H1 (cell line): ENCODE measurements around the gene PLCB4. TPM values are rescaled to one million over a fixed set of nuclear protein-coding genes. Genes with fewer than 3 reads are reported as not detected.

ENCODE experiments used
- CTCF ChIA-PET: fragments of 300-600 bp; sonication (Branson Sonifier 250); formaldehyde crosslinking; loops from one replicate; lab custom pipeline; 2021; ENCODE audit not compliant: partially characterized antibody; lab: Charles Lee
- POLR2A ChIA-PET: fragments of 300-600 bp; sonication (Branson Sonifier 250); formaldehyde crosslinking; loops from one replicate; lab custom pipeline; 2021; ENCODE audit warnings: inconsistent platforms; ENCODE audit not compliant: partially characterized antibody; lab: Charles Lee
- DNase-seq, 2 experiments: peaks; one replicate each; pipeline versions ENCODE4 v3.0.0 to v3.0.0-alpha.2; 2010 to 2022; ENCODE audit warnings: low spot score in 2 of 2, low read depth in 1 of 2, mixed read lengths in 1 of 2
- FAIRE-seq: peaks from 2 replicates; lab custom pipeline; 2011; peaks lifted over from hg19 to GRCh38; lab: Jason Lieb, UNC
- H2AFZ ChIP-seq: 2 replicates; pipeline ENCODE4 v1.8.1; 2012; ENCODE audit warnings: low read length, inconsistent platforms
- H2AK5ac ChIP-seq: 2 replicates; pipeline ENCODE4 v1.6.1; 2013; ENCODE audit warnings: low read depth, low read length
- H2BK120ac ChIP-seq: replicated peaks from 2 replicates; pipeline ENCODE3; 2013; ENCODE audit warnings: low read depth, low read length, inconsistent platforms
- H2BK12ac ChIP-seq: 2 replicates; pipeline ENCODE4 v1.6.1; 2013; ENCODE audit warnings: low read depth, low read length
- H2BK15ac ChIP-seq: 2 replicates; pipeline ENCODE4 v1.6.1; 2013; ENCODE audit warnings: low read length
- H2BK20ac ChIP-seq: 2 replicates; pipeline ENCODE4 v1.6.1; 2013; ENCODE audit warnings: low read length
- H2BK5ac ChIP-seq: 2 replicates; pipeline ENCODE4 v1.6.1; 2013; ENCODE audit warnings: low read depth, low read length
- H3K14ac ChIP-seq: 2 replicates; pipeline ENCODE4 v1.6.1; 2013; ENCODE audit warnings: inconsistent platforms; ENCODE audit not compliant: insufficient read length
- H3K18ac ChIP-seq: 2 replicates; pipeline ENCODE4 v1.6.1; 2013; ENCODE audit warnings: low read length; ENCODE audit errors: extremely low read depth
- H3K23ac ChIP-seq: 2 replicates; pipeline ENCODE4 v1.6.1; 2013; ENCODE audit warnings: inconsistent platforms; ENCODE audit not compliant: insufficient read length
- H3K23me2 ChIP-seq: 2 replicates; pipeline ENCODE4 v1.6.1; 2013; ENCODE audit warnings: low read depth, low read length
- H3K27ac ChIP-seq: 2 replicates; pipeline ENCODE4 v1.6.1; 2011; ENCODE audit warnings: low read depth, low read length, inconsistent platforms
- H3K27me3 ChIP-seq, 4 experiments: replicated peaks in 1 of 4; 1 replicate in 1 of 4; 2 replicates in 3 of 4; pipeline versions ENCODE4 v1.6.1 to v1.8.1; 2011 to 2013; ENCODE audit warnings: low read length in 3 of 4, mild to moderate bottlenecking in 3 of 4, inconsistent platforms in 2 of 4, mixed read lengths in 2 of 4, moderate library complexity in 1 of 4; ENCODE audit not compliant: control insufficient read depth in 3 of 4, insufficient read depth in 3 of 4; ENCODE audit errors: extremely low read depth in 1 of 4
- H3K36me3 ChIP-seq, 4 experiments: 2 replicates each; pipeline versions ENCODE4 v1.6.1 to v1.8.1; 2011 to 2013; ENCODE audit warnings: mild to moderate bottlenecking in 4 of 4, low read length in 3 of 4, moderate library complexity in 2 of 4, control low read depth in 1 of 4, inconsistent platforms in 1 of 4; ENCODE audit not compliant: insufficient read depth in 4 of 4, control insufficient read depth in 2 of 4
- H3K4ac ChIP-seq: replicated peaks from 2 replicates; pipeline ENCODE3; 2013; ENCODE audit warnings: low read length, low read depth, mixed read lengths, inconsistent platforms; ENCODE audit not compliant: insufficient read length
- H3K4me1 ChIP-seq, 4 experiments: replicated peaks in 1 of 4; 1 replicate in 1 of 4; 2 replicates in 3 of 4; pipeline versions ENCODE4 v1.6.1 to v1.8.1; 2011 to 2013; ENCODE audit warnings: low read length in 3 of 4, inconsistent platforms in 2 of 4, mixed read lengths in 1 of 4; ENCODE audit not compliant: insufficient read depth in 4 of 4, control insufficient read depth in 3 of 4
- H3K4me2 ChIP-seq, 2 experiments: 2 replicates each; pipeline versions ENCODE4 v1.6.1 to v1.8.1; 2011 to 2013; ENCODE audit warnings: low read depth in 2 of 2, low read length in 2 of 2, control low read depth in 1 of 2, inconsistent platforms in 1 of 2, mild to moderate bottlenecking in 1 of 2; ENCODE audit not compliant: insufficient read depth in 1 of 2
- H3K4me3 ChIP-seq, 4 experiments: fragments of 200-600, 300-600 bp in 1 of 4; sonication (generic), shearing (Covaris generic), sonication (Bioruptor Twin) in 1 of 4; 2 replicates each; pipeline versions ENCODE4 v1.5.1 to v1.8.1; 2011 to 2016; ENCODE audit warnings: low read length in 4 of 4, low read depth in 3 of 4, control low read depth in 2 of 4, inconsistent platforms in 2 of 4, mild to moderate bottlenecking in 2 of 4, mixed read lengths in 1 of 4, moderate library complexity in 1 of 4; ENCODE audit not compliant: insufficient read depth in 2 of 4; ENCODE audit errors: extremely low read depth in 1 of 4
- H3K56ac ChIP-seq: replicated peaks from 2 replicates; pipeline ENCODE3; 2013; ENCODE audit warnings: low read depth, mild to moderate bottlenecking, mixed read lengths, low read length, inconsistent platforms; ENCODE audit not compliant: insufficient read length
- H3K79me1 ChIP-seq: 2 replicates; pipeline ENCODE4 v1.6.1; 2013; ENCODE audit warnings: low read depth, low read length, control low read depth
- H3K79me2 ChIP-seq, 2 experiments: 2 replicates each; pipeline versions ENCODE4 v1.6.1 to v1.8.1; 2012 to 2013; ENCODE audit warnings: low read length in 2 of 2, mild to moderate bottlenecking in 2 of 2, inconsistent platforms in 1 of 2; ENCODE audit not compliant: insufficient read depth in 2 of 2, control insufficient read depth in 1 of 2
- H3K9ac ChIP-seq, 4 experiments: replicated peaks in 1 of 4; 1 replicate in 1 of 4; 2 replicates in 3 of 4; pipeline versions ENCODE4 v1.6.1 to v1.8.1; 2011 to 2013; ENCODE audit warnings: low read depth in 3 of 4, low read length in 3 of 4, control low read depth in 2 of 4, mild to moderate bottlenecking in 2 of 4, moderate library complexity in 2 of 4, inconsistent platforms in 1 of 4; ENCODE audit errors: extremely low read depth in 1 of 4
- H3K9me3 ChIP-seq, 2 experiments: 2 replicates each; pipeline versions ENCODE4 v1.6.1 to v1.8.1; 2012 to 2013; ENCODE audit warnings: mild to moderate bottlenecking in 2 of 2, moderate library complexity in 2 of 2, control low read depth in 1 of 2, inconsistent platforms in 1 of 2, low read depth in 1 of 2, low read length in 1 of 2, mixed read lengths in 1 of 2; ENCODE audit not compliant: insufficient read depth in 2 of 2
- H4K20me1 ChIP-seq, 2 experiments: replicated peaks in 1 of 2; 2 replicates each; pipeline versions ENCODE3 to v1.8.1; 2011 to 2013; ENCODE audit warnings: inconsistent platforms in 2 of 2, low read length in 2 of 2, mild to moderate bottlenecking in 1 of 2; ENCODE audit not compliant: insufficient read depth in 2 of 2, control insufficient read depth in 1 of 2
- H4K5ac ChIP-seq: 2 replicates; pipeline ENCODE4 v1.6.1; 2013; ENCODE audit warnings: low read length, low read depth, mixed read lengths, inconsistent platforms; ENCODE audit not compliant: insufficient read length
- H4K8ac ChIP-seq: 2 replicates; pipeline ENCODE4 v1.8.0; 2013; ENCODE audit warnings: mild to moderate bottlenecking, moderate library complexity, low read length, inconsistent platforms; ENCODE audit not compliant: insufficient read depth; ENCODE audit errors: extremely low read depth
- H4K91ac ChIP-seq: replicated peaks from 2 replicates; pipeline ENCODE3; 2013; ENCODE audit warnings: low read length, mixed read lengths, inconsistent platforms; ENCODE audit not compliant: insufficient read length
- CREB1 ChIP-seq: IDR thresholded peaks from 2 replicates; pipeline ENCODE4 v1.6.1; 2012; ENCODE audit warnings: inconsistent platforms
- GABPA ChIP-seq: IDR thresholded peaks from 2 replicates; pipeline ENCODE4 v1.6.1; 2011; ENCODE audit warnings: mild to moderate bottlenecking, low read length, moderate library complexity, borderline replicate concordance; ENCODE audit not compliant: insufficient read depth
- JUN ChIP-seq: IDR thresholded peaks from 2 replicates; pipeline ENCODE4 v1.6.1; 2011; ENCODE audit warnings: low read depth, mild to moderate bottlenecking, improper control_type of control experiment, low read length
- POLR2A ChIP-seq, 2 experiments: IDR thresholded peaks; 1 replicate in 1 of 2; 2 replicates in 1 of 2; pipeline ENCODE4 v1.6.1; 2011; ENCODE audit warnings: low read depth in 2 of 2, low read length in 2 of 2, mild to moderate bottlenecking in 2 of 2; ENCODE audit errors: control extremely low read depth in 1 of 2
- RFX5 ChIP-seq: IDR thresholded peaks from 2 replicates; pipeline ENCODE4 v1.6.1; 2011; ENCODE audit warnings: low read depth, low read length, improper control_type of control experiment, borderline replicate concordance
- RXRA ChIP-seq: IDR thresholded peaks from 2 replicates; pipeline ENCODE4 v1.6.1; 2011; ENCODE audit warnings: low read depth, mild to moderate bottlenecking, low read length, moderate library complexity; ENCODE audit not compliant: insufficient read depth
- SAP30 ChIP-seq: fragments of 300-600 bp; sonication (generic); IDR thresholded peaks from 2 replicates; pipeline ENCODE4 v1.7.1; 2012; ENCODE audit warnings: low read length, moderate library complexity, mild to moderate bottlenecking, inconsistent platforms; ENCODE audit not compliant: insufficient read depth, insufficient replicate concordance
- TCF12 ChIP-seq: IDR thresholded peaks from 2 replicates; pipeline ENCODE4 v1.6.1; 2011; ENCODE audit warnings: low read depth, mild to moderate bottlenecking, low read length
- TEAD4 ChIP-seq: IDR thresholded peaks from 2 replicates; pipeline ENCODE4 v1.6.1; 2012; ENCODE audit warnings: low read depth, low read length, inconsistent platforms, mixed read lengths
- polyA plus RNA-seq, 7 experiments: library from polyadenylated mRNA; depleted of rRNA in 3 of 7; stranded (reverse) in 5 of 7; unstranded in 2 of 7; fragments of >200 nt in 5 of 7; fragments of 200-250 nt in 2 of 7; gene quantifications; 1 replicate in 5 of 7; 2 replicates in 1 of 7; 4 replicates in 1 of 7; pipeline versions ENCODE4 v1.2.1 to v1.2.3, GENCODE V29; 2011 to 2013; ENCODE audit warnings: missing spikeins in 2 of 7, mixed read lengths in 2 of 7
- total RNA-seq: library from RNA; stranded (reverse); fragmentation: NEBNext Ultra II Directional; extraction: Animal tissue kit (Norgen Biotek cat#: 25700); gene quantifications from 2 replicates; pipeline ENCODE4 v1.2.1, GENCODE V29; 2021
- TF ChIP-seq, protein P1 (sequence below): IDR thresholded peaks from 2 replicates; pipeline ENCODE4 v1.6.1; 2011; ENCODE audit warnings: low read depth, mild to moderate bottlenecking, low read length; ENCODE audit not compliant: insufficient read depth

The PLCB4 gene
- total and polyA plus RNA-seq, 2 of the 8 experiments (the other 6 are each of a cell fraction or from before 2014, with no cell fraction given), result 3.2 to 14.1 TPM

DNA sequence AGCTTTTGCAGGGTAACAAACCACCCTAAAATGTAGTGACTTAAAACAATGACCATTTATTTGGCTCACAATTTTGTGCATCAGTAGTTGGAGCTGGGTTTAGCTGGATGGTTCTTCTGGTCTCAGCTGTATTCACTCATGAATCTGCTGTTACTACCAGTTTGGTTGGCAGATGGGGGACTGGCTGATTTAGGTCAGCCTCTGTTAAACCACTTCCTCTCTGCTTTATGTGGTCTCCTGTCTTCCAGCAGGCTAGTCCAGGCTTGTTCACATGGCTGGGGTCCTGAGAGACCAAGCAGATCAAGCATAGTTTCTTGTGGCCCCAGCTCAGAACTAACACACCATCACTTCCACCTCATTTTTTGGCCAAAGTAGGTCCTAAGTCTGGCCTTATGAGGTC lies 378.3 kb downstream of the PLCB4 start:
- Histone ChIP-seq H2BK12ac (no peak overlapping the region), H3K79me2 (no peaks in the 10 kb centered on the region), H2BK120ac (no peak overlapping the region), H3K4me3 (no peak overlapping the region), H4K20me1 (no peaks in the 10 kb centered on the region), H3K23me2 (no peaks in the 10 kb centered on the region), H3K4me1 (no peaks in the 10 kb centered on the region), H3K4me2 (no peak overlapping the region), H3K14ac (no peak overlapping the region), H3K23ac (no peak overlapping the region), H4K91ac (no peak overlapping the region), H2BK5ac (peak overlapping the region; percentile 32; the same call in 1 of the 2 replicates), H3K79me1 (no peaks in the 10 kb centered on the region), H2AFZ (no peak overlapping the region), H2BK15ac (no peak overlapping the region), H3K27me3 (no peaks in the 10 kb centered on the region), H3K56ac (no peak overlapping the region), H4K5ac (no peak overlapping the region), H2BK20ac (no peak overlapping the region), H3K4ac (no peak overlapping the region), H2AK5ac (no peak overlapping the region), H3K9me3 (no peaks in the 10 kb centered on the region), H3K9ac (no peak overlapping the region), H4K8ac (no peak overlapping the region), H3K36me3 (no peaks in the 10 kb centered on the region; a peak in 1 of 8 replicates), H3K18ac (no peak overlapping the region), H3K27ac (no peak overlapping the region)
- ChIA-PET POLR2A (no interaction called here), CTCF (interaction anchor here (1.1 to 6.7 kb wide), 8 partner anchors 9 to 171 kb away, joined by 3 to 48 read pairs (median 4); no protein-coding TSS in a partner anchor)
- no peak for FAIRE-seq
- DNase-seq, result no peak
- TF ChIP-seq SAP30 (no peak), GABPA (no peak), POLR2A (IDR thresholded peaks at IDR 0.05; ENCODE audit: control extremely low read depth in 1 of 2, low read depth in 2 of 2, low read length in 2 of 2) (no peak), JUN (no peak), CREB1 (no peak), TEAD4 (no peak), RFX5 (no peak), TCF12 (no peak), RXRA (no peak)
- TF ChIP-seq, protein P1, sequence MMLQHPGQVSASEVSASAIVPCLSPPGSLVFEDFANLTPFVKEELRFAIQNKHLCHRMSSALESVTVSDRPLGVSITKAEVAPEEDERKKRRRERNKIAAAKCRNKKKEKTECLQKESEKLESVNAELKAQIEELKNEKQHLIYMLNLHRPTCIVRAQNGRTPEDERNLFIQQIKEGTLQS, result no peak
